Activated CD4-positive, alpha-beta T cell treated with anti-CD3 and anti-CD28 coated beads for 36 hours (primary cell): ENCODE measurements around the gene FN3K. TPM values are rescaled to one million over a fixed set of nuclear protein-coding genes. Genes with fewer than 3 reads are reported as not detected.
"Not testable (repeated sequence)": the region's sequence is repeated elsewhere in the genome, so short reads cannot be mapped to it uniquely, and the experiment has no call there.

Experiments used
- ATAC-seq: fragments of 200-7000 bp; cut with Tn5 transposase; one replicate; pipeline ENCODE4 v1.10.0; 2021; ENCODE audit warnings: mild to moderate bottlenecking, moderate library complexity
- CTCF ChIA-PET: fragments of 350-600 bp; sonication (Branson Sonifier 250); formaldehyde crosslinking; loops from one replicate; lab custom pipeline; 2021; ENCODE audit warnings: antibody characterized with exemption; lab: Charles Lee
- POLR2A ChIA-PET: fragments of 350-600 bp; sonication (Branson Sonifier 250); formaldehyde crosslinking; loops from one replicate; lab custom pipeline; 2021; ENCODE audit warnings: antibody characterized with exemption, inconsistent platforms; lab: Charles Lee
- DNase-seq: peaks from one replicate; pipeline ENCODE4 v3.0.0-alpha.2; 2020
- H3K27ac Mint-ChIP-seq: one replicate; pipeline ENCODE4 v1.8.0; 2021; ENCODE audit warnings: mixed read lengths
- H3K27me3 Mint-ChIP-seq: one replicate; pipeline ENCODE4 v1.8.0; 2021; ENCODE audit warnings: mixed read lengths
- H3K36me3 Mint-ChIP-seq: one replicate; pipeline ENCODE4 v1.8.0; 2021; ENCODE audit warnings: low read depth, mixed read lengths
- H3K4me1 Mint-ChIP-seq: one replicate; pipeline ENCODE4 v1.8.0; 2021; ENCODE audit warnings: mixed read lengths
- H3K4me3 Mint-ChIP-seq: one replicate; pipeline ENCODE4 v1.8.0; 2021; ENCODE audit warnings: mild to moderate bottlenecking, moderate library complexity, mixed read lengths
- H3K9me3 Mint-ChIP-seq: one replicate; pipeline ENCODE4 v1.8.0; 2021; ENCODE audit warnings: low read depth, mixed read lengths
- intact Hi-C, 2 experiments: fragments of 100-400 bp; cut with DNase I in 1 of 2; cut with micrococcal nuclease in 1 of 2; formaldehyde crosslinking; loops; one replicate each; pipeline versions ENCODE4 v1.14.2 to v1.15.1; 2022 to 2024; cut with DNase I, micrococcal nuclease
- total RNA-seq, 2 experiments: library from RNA; stranded (reverse); gene quantifications; one replicate each; pipeline ENCODE4 v1.2.3, GENCODE V29; 2021

FN3K gene
- total RNA-seq, 2 experiments from 2014 or later: 2.1 TPM

GRCh38 chr17:82780195-82780594 is 44.8 kb downstream of the FN3K start:
- Mint-ChIP-seq H3K4me3 (no peak overlapping the region), H3K9me3 (no peaks in the 10 kb centered on the region), H3K36me3 (peaks cover 27% of the 10 kb centered on the region), H3K27me3 (no peaks in the 10 kb centered on the region), H3K27ac (no peak overlapping the region), H3K4me1 (peaks cover 3% of the 10 kb centered on the region)
- no peak for ATAC-seq
- intact Hi-C loops: no loop called here
- CTCF ChIA-PET: interaction anchor here (0.6 to 1.6 kb wide), 3 partner anchors 8 to 111 kb away, joined by 3 to 7 read pairs (median 3); no protein-coding TSS in a partner anchor
- no peak for DNase-seq
- POLR2A ChIA-PET: no interaction called here

- peaks cover 27% of the 10 kb centered on the region for H3K36me3 Mint-ChIP-seq
- peak; percentile 40 for ATAC-seq
- no peak overlapping the region for H3K4me3 Mint-ChIP-seq
- intact Hi-C loops: loop anchor here in 1 of 2 experiments (1.0 kb wide), 1 partner anchor 136 kb away; no protein-coding TSS in a partner anchor
- POLR2A ChIA-PET: interaction anchor here (0.6 kb wide), 1 partner anchor 418 kb away, joined by 3 read pairs; no protein-coding TSS in a partner anchor
- H3K4me1 Mint-ChIP-seq: peaks cover 3% of the 10 kb centered on the region
- DNase-seq: no peak
- H3K27me3 Mint-ChIP-seq: no peaks in the 10 kb centered on the region
- H3K27ac Mint-ChIP-seq: no peak overlapping the region
- no peaks in the 10 kb centered on the region for H3K9me3 Mint-ChIP-seq
- CTCF ChIA-PET: interaction anchor here (0.5 to 1.8 kb wide), 15 partner anchors 8 to 419 kb away, joined by 3 to 8 read pairs (median 3); no protein-coding TSS in a partner anchor
Measured at GRCh38 chr17:82780971-82781893, 45.8 kb downstream of the FN3K start.

- no peaks in the 10 kb centered on the region for H3K27me3 Mint-ChIP-seq
- intact Hi-C loops: loop anchor here (1.0 to 2.0 kb wide), 2 partner anchors 135 kb away; no protein-coding TSS in a partner anchor
- peaks cover 26% of the 10 kb centered on the region for H3K36me3 Mint-ChIP-seq
- no peak overlapping the region for H3K4me3 Mint-ChIP-seq
- ChIA-PET POLR2A (no interaction called here), CTCF (interaction anchor here (0.6 to 1.8 kb wide), 11 partner anchors 9 to 418 kb away, joined by 3 to 8 read pairs (median 4); no protein-coding TSS in a partner anchor)
- DNase-seq (peak; percentile 91), ATAC-seq (peak; percentile 99)
- no peak overlapping the region for H3K27ac Mint-ChIP-seq
- H3K9me3 Mint-ChIP-seq: no peaks in the 10 kb centered on the region
- H3K4me1 Mint-ChIP-seq: peaks cover 3% of the 10 kb centered on the region
Measured at GRCh38 chr17:82781894-82782274, 46.5 kb downstream of the FN3K start.

- POLR2A ChIA-PET: no interaction called here
- Mint-ChIP-seq H3K36me3 (peaks cover 21% of the 10 kb centered on the region), H3K27me3 (no peaks in the 10 kb centered on the region), H3K9me3 (no peaks in the 10 kb centered on the region), H3K4me3 (no peak overlapping the region), H3K4me1 (peaks cover 3% of the 10 kb centered on the region), H3K27ac (no peak overlapping the region)
- intact Hi-C loops: loop anchor here in 1 of 2 experiments (2.0 kb wide), 1 partner anchor 134 kb away; no protein-coding TSS in a partner anchor
- no peak for DNase-seq
- CTCF ChIA-PET: interaction anchor here (1.8 kb wide), 1 partner anchor 134 kb away, joined by 8 read pairs; no protein-coding TSS in a partner anchor
- no peak for ATAC-seq
Measured at GRCh38 chr17:82782657-82783207, 47.3 kb downstream of the FN3K start.

- DNase-seq (no peak), ATAC-seq (no peak)
- CTCF ChIA-PET: no interaction called here
- POLR2A ChIA-PET: no interaction called here
- no peaks in the 10 kb centered on the region for H3K9me3 Mint-ChIP-seq
- intact Hi-C loops: loop anchor here in 1 of 2 experiments (2.0 kb wide), 1 partner anchor 133 kb away; no protein-coding TSS in a partner anchor
- H3K27ac Mint-ChIP-seq: no peak overlapping the region
- H3K4me1 Mint-ChIP-seq: peaks cover 3% of the 10 kb centered on the region
- H3K4me3 Mint-ChIP-seq: no peak overlapping the region
- no peaks in the 10 kb centered on the region for H3K27me3 Mint-ChIP-seq
- peaks cover 21% of the 10 kb centered on the region for H3K36me3 Mint-ChIP-seq
Measured at GRCh38 chr17:82783498-82783897, 48.1 kb downstream of the FN3K start.

GRCh38 chr17:82785581-82785980 is 50.2 kb downstream of the FN3K start:
- CTCF ChIA-PET, POLR2A ChIA-PET, H3K27me3 Mint-ChIP-seq, H3K9me3 Mint-ChIP-seq, H3K4me3 Mint-ChIP-seq, intact Hi-C loops, DNase-seq, H3K27ac Mint-ChIP-seq, H3K4me1 Mint-ChIP-seq, ATAC-seq: not testable (repeated sequence)
- peaks cover 21% of the 10 kb centered on the region for H3K36me3 Mint-ChIP-seq

- POLR2A ChIA-PET: no interaction called here
- intact Hi-C loops: no loop called here
- H3K4me1 Mint-ChIP-seq: peaks cover 3% of the 10 kb centered on the region
- no peaks in the 10 kb centered on the region for H3K27me3 Mint-ChIP-seq
- H3K36me3 Mint-ChIP-seq: peaks cover 23% of the 10 kb centered on the region
- CTCF ChIA-PET: interaction anchor here (0.8 to 1.0 kb wide), 2 partner anchors 89 to 131 kb away, joined by 3 read pairs; no protein-coding TSS in a partner anchor
- H3K9me3 Mint-ChIP-seq: no peaks in the 10 kb centered on the region
- no peak overlapping the region for H3K4me3 Mint-ChIP-seq
- ATAC-seq: no peak
- H3K27ac Mint-ChIP-seq: no peak overlapping the region
- DNase-seq: no peak
Measured at GRCh38 chr17:82786427-82786826, 51.0 kb downstream of the FN3K start.

- H3K9me3 Mint-ChIP-seq: no peaks in the 10 kb centered on the region
- DNase-seq (no peak), ATAC-seq (no peak)
- H3K27ac Mint-ChIP-seq: no peak overlapping the region
- ChIA-PET POLR2A (no interaction called here), CTCF (interaction anchor here (1.0 kb wide), 1 partner anchor 130 kb away, joined by 3 read pairs; no protein-coding TSS in a partner anchor)
- no peaks in the 10 kb centered on the region for H3K27me3 Mint-ChIP-seq
- no peak overlapping the region for H3K4me3 Mint-ChIP-seq
- H3K4me1 Mint-ChIP-seq: no peaks in the 10 kb centered on the region
- H3K36me3 Mint-ChIP-seq: peaks cover 21% of the 10 kb centered on the region
- intact Hi-C loops: no loop called here
Measured at GRCh38 chr17:82787081-82787848, 51.9 kb downstream of the FN3K start.

- DNase-seq: no peak
- Mint-ChIP-seq H3K27ac (no peak overlapping the region), H3K9me3 (no peaks in the 10 kb centered on the region), H3K36me3 (peaks cover 12% of the 10 kb centered on the region), H3K27me3 (no peaks in the 10 kb centered on the region), H3K4me1 (no peaks in the 10 kb centered on the region), H3K4me3 (no peak overlapping the region)
- POLR2A ChIA-PET: interaction anchor here (0.5 kb wide), 1 partner anchor 364 kb away, joined by 3 read pairs; no protein-coding TSS in a partner anchor
- CTCF ChIA-PET: no interaction called here
- intact Hi-C loops: no loop called here
- no peak for ATAC-seq
Measured at GRCh38 chr17:82788206-82789001, 53.0 kb downstream of the FN3K start.

- ATAC-seq (no peak), DNase-seq (no peak)
- no peaks in the 10 kb centered on the region for H3K27me3 Mint-ChIP-seq
- no peak overlapping the region for H3K27ac Mint-ChIP-seq
- peaks cover 9% of the 10 kb centered on the region for H3K36me3 Mint-ChIP-seq
- no peaks in the 10 kb centered on the region for H3K4me1 Mint-ChIP-seq
- CTCF ChIA-PET: no interaction called here
- POLR2A ChIA-PET: interaction anchor here (0.5 kb wide), 1 partner anchor 364 kb away, joined by 3 read pairs; no protein-coding TSS in a partner anchor
- intact Hi-C loops: no loop called here
- H3K9me3 Mint-ChIP-seq: no peaks in the 10 kb centered on the region
- no peak overlapping the region for H3K4me3 Mint-ChIP-seq
Measured at GRCh38 chr17:82789051-82789592, 53.7 kb downstream of the FN3K start.
